A673 (cell line): ENCODE measurements around the gene PYCR2. TPM values are rescaled to one million over a fixed set of nuclear protein-coding genes. Genes with fewer than 3 reads are reported as not detected.

Experiments
- BruUV-seq: library from RNA; stranded (reverse); fragments of 400-500 nt; replicated peaks from 2 replicates; lab custom pipeline; 2021; lab: Mats Ljungman, UMichigan
- CTCF ChIA-PET: fragments of 300-600 bp; sonication (Branson Sonifier 250); formaldehyde crosslinking; loops from one replicate; lab custom pipeline; 2022; ENCODE audit warnings: antibody characterized with exemption; lab: Charles Lee
- POLR2A ChIA-PET: fragments of 300-600 bp; sonication (Branson Sonifier 250); formaldehyde crosslinking; loops from one replicate; lab custom pipeline; 2022; ENCODE audit warnings: antibody characterized with exemption; ENCODE audit not compliant: low non-redundant PET; lab: Charles Lee
- DNase-seq: peaks from one replicate; pipeline ENCODE4 v3.0.0-alpha.2; 2015; ENCODE audit warnings: low spot score
- H3K27ac ChIP-seq: fragments of 200-600 bp; sonication (generic); 2 replicates; pipeline ENCODE4 v1.5.1; 2016; ENCODE audit warnings: mixed run types, low read depth, mild to moderate bottlenecking, mixed read lengths, antibody characterized with exemption, low read length; ENCODE audit not compliant: poor library complexity, severe bottlenecking
- H3K27me3 ChIP-seq: fragments of 200-600 bp; sonication (generic); replicated peaks from 2 replicates; pipeline ENCODE4 v1.6.1; 2017; ENCODE audit warnings: mixed run types, low read depth, mild to moderate bottlenecking, mixed read lengths, antibody characterized with exemption, low read length; ENCODE audit not compliant: insufficient read depth, poor library complexity
- H3K36me3 ChIP-seq: fragments of 200-600 bp; sonication (generic); 2 replicates; pipeline ENCODE4 v1.6.1; 2016; ENCODE audit warnings: mixed run types, mild to moderate bottlenecking, mixed read lengths, antibody characterized with exemption, low read length; ENCODE audit not compliant: insufficient read depth, poor library complexity, severe bottlenecking
- H3K4me1 ChIP-seq: fragments of 200-600 bp; sonication (generic); 2 replicates; pipeline ENCODE4 v1.6.1; 2017; ENCODE audit warnings: mixed run types, mild to moderate bottlenecking, mixed read lengths, antibody characterized with exemption, low read length; ENCODE audit not compliant: insufficient read depth, poor library complexity, severe bottlenecking
- H3K4me3 ChIP-seq: fragments of 200-600 bp; sonication (generic); 2 replicates; pipeline ENCODE4 v1.5.1; 2016; ENCODE audit warnings: low read depth, mixed run types, mild to moderate bottlenecking, mixed read lengths, low read length; ENCODE audit not compliant: poor library complexity, severe bottlenecking
- H3K9me3 ChIP-seq: fragments of 200-600 bp; sonication (generic); 2 replicates; pipeline ENCODE4 v1.6.1; 2016; ENCODE audit warnings: mixed run types, low read depth, mild to moderate bottlenecking, mixed read lengths, antibody characterized with exemption, low read length; ENCODE audit not compliant: poor library complexity, severe bottlenecking
- CTCF ChIP-seq: fragments of 300-800, 200-600 bp; sonication (generic); conservative IDR thresholded peaks from 2 replicates; pipeline ENCODE4 v1.5.1; 2017; ENCODE audit warnings: low read depth, mild to moderate bottlenecking, antibody characterized with exemption, low read length, moderate library complexity, mixed read lengths
- EZH2 ChIP-seq: fragments of 200-600 bp; sonication (generic); IDR thresholded peaks from 2 replicates; pipeline ENCODE4 v1.6.1; 2017; ENCODE audit warnings: borderline replicate concordance, low read depth, mild to moderate bottlenecking, mixed read lengths, antibody characterized with exemption, low read length; ENCODE audit not compliant: poor library complexity, severe bottlenecking
- intact Hi-C: fragments of 100-400 bp; cut with micrococcal nuclease; formaldehyde crosslinking; loops from one replicate; pipeline ENCODE4 v1.10.0; 2022; ENCODE audit not compliant: unreplicated experiment
- total RNA-seq: library from RNA; stranded (reverse); gene quantifications from 2 replicates; pipeline ENCODE4 v1.2.3, GENCODE V29; 2021

Gene PYCR2
- total RNA-seq, 1 experiment from 2014 or later, result 52.5 TPM

- POLR2A ChIA-PET, result no interaction called here
- peaks cover 29% of the 10 kb centered on the region for H3K4me1 ChIP-seq
- H3K36me3 ChIP-seq, result peaks cover 34% of the 10 kb centered on the region
- no peaks in the 10 kb centered on the region for H3K27me3 ChIP-seq
- intact Hi-C loops, result no loop called here
- H3K4me3 ChIP-seq, result no peak overlapping the region
- no peak for DNase-seq
- no TSS peak for BruUV-seq
- TF ChIP-seq CTCF, result no peak
- no peak for TF ChIP-seq EZH2
- CTCF ChIA-PET, result no interaction called here
- no peak overlapping the region for H3K27ac ChIP-seq
- no peaks in the 10 kb centered on the region for H3K9me3 ChIP-seq
Measured at GRCh38 chr1:225917101-225917500, 6.9 kb downstream of the PYCR2 start.

GRCh38 chr1:225915538-225915991, 8.5 kb downstream of the PYCR2 start:
- Histone ChIP-seq H3K4me3 (no peak overlapping the region), H3K27me3 (no peaks in the 10 kb centered on the region), H3K9me3 (no peaks in the 10 kb centered on the region), H3K27ac (no peak overlapping the region), H3K4me1 (peaks cover 20% of the 10 kb centered on the region), H3K36me3 (peaks cover 26% of the 10 kb centered on the region)
- TF ChIP-seq CTCF, result no peak
- TF ChIP-seq EZH2, result no peak
- POLR2A ChIA-PET, result no interaction called here
- CTCF ChIA-PET, result no interaction called here
- intact Hi-C loops, result no loop called here
- no peak for DNase-seq
- BruUV-seq, result no TSS peak

- peaks cover 14% of the 10 kb centered on the region for H3K4me1 ChIP-seq
- no peak for DNase-seq
- no peak overlapping the region for H3K27ac ChIP-seq
- TF ChIP-seq EZH2, result no peak
- TF ChIP-seq CTCF, result no peak
- ChIA-PET CTCF (no interaction called here), POLR2A (no interaction called here)
- H3K9me3 ChIP-seq, result no peaks in the 10 kb centered on the region
- H3K4me3 ChIP-seq, result no peak overlapping the region
- no TSS peak for BruUV-seq
- no peaks in the 10 kb centered on the region for H3K27me3 ChIP-seq
- peaks cover 23% of the 10 kb centered on the region for H3K36me3 ChIP-seq
- intact Hi-C loops, result no loop called here
Measured at GRCh38 chr1:225914947-225915346, 9.1 kb downstream of the PYCR2 start.
